Activated effector memory CD4-positive, alpha-beta T cell treated with Interleukin-2 at 50 U/mL for 16 hours (primary cell): ENCODE data around the gene KIF1A.
"Not testable (repeated sequence)": the region's sequence is repeated elsewhere in the genome, so short reads cannot be mapped to it uniquely, and the experiment has no call there.

ENCODE experiments used
- DNase-seq: peaks from one replicate; pipeline ENCODE4 v3.0.0-alpha.2; 2020

Gene KIF1A

DNA sequence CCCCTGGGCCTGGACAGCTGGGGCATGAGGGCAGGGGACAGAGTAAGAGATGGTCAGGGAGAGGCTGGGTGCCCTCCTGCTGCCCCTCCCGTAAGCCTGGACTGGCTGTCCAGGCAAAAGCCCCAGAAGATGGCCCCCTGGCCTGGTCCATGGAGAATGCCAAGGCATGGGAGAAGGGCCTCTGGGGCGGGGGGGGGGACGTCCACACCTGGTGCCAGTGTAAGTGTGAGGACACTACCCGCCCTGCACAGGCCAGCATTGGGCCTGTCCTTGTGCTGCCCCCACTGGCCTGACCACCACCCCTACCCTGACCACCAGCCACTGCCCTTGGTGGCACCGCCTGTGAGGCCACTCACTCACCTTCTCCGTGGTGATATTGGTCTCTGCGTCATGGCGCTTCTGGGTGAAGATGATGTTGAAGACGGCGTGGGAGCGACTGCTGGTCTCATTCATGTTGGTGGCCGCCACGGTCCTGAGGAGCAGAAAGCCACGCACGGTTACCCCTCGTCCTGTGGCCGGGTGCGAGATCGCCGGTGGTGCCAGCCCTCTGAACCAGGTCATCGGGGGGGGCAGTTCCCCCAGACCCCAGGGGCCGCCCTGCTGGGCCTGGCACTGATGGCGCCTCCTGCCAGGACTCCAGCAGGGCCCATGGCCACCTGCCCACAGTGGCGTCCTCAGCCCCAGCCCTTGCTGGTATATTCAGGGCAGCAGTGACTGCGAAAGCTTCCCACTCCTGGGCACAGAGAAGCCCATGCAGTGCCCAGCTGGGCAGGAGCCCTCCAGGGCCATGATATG is 35.2 kb downstream of the KIF1A start:
- no peak for DNase-seq

DNA sequence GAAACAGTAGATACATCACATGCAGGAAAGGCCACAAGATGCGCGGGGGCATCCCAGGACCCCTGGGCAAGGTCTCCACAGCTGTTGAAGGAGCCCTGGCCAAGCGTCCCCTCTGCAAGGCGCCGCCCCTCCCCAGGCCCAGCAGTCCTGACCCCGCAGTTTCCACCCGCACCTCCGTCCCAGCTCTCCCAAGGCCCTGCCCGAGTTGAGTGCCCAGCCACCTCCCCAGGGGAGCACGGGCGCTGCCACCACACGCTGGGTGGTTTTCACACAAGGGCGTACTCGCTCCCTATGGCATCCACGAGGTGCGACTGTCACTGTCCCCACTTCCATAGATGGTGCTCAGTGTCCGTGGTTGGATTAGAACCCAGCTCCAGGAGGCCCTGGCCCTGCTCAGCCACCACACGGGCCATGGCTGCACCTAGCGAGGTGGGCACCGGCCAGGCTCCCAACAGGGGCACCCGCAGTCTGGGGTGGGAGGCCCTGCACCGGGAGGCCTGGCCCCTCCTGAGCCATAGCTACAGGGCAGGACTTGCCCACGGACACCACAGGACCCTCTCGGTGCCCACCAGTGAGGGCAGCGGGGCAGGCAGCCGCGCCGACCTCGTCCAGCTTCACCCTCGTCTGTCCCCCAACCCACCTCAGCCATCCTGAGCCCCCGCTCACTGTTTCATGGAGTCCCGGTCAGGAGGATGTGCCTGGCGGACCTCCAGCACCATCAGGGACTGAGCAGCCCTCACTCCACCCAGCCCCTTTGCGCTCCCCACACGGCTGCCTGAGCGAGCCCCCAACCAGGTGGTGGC is 36.0 kb downstream of the KIF1A start:
- DNase-seq = no peak

DNA sequence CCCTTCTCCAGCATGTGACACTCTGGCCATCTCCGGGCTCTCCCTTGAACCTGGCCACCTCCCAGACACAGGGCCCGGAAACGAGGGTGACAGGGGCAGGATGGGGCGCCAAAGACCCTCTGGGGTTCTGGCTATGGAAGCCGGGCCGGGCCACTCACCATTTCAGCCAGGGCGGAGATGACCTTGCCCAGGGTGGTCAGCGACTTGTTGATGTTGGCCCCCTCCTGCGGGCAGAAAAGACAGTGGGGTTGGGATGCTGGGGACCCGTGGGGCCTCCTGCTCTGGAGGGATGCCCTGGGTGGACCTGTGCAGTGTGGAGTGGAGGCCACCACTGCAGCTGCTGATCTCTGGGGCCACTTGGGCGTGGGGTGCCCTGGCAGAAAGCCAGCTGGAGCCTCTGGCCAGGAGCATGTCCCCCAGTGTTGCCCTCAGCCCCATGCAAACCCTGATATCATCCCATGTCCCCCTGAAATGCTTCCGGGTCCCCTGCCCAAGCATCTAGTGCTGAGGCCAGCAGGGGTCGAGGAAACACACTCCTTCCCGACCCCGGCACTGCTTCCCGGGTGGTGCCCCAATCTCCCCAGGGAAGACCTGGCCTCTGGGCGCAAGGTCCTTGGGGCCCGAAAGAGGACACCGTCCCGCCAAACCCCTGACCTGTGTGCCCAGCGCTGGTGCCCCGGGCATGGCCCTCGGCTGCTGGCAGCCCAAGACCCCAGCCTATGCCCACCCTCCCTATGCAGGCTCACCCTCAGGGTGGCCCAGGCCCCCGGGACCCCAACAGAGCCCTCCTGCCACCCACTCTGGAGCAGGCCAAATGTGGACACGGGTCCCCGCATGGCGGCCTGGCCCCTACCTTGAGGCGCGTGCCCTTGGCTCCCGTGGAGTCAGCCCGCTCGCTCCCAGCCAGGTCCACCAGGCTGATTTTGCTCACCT is 36.9 kb downstream of the KIF1A start:
- no peak for DNase-seq

DNA sequence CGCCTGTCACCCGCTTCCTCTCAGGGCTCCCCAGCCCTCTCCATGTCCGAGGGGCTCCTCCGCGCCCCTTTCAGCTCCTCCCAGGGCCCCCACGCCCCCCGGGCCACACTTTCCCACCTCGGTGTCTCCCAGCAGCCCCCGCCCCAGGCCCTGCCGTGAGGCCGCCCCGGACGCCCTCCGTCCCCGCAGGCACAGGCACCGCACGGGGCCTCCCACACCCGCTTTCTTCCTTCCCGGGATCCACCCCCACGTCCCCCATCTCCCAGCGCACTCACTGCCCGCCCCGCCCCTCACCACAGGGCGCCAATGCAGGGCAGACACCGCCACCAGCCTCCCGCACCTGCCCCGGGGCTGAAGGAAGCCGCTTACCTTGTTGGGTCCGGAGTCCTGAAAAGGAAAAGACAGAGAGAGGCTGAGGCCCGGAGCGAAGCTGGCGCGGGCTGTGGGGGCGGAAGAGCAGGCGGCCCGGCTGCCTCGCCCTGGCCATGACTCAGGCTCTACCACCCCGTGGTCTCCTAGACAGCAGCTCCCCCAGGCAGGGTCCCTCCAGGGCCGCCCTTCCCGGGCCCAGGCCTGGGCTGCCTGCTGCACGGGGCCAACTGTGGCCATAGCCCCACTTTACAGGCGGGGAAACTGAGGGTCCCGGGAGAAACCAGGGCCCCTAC is 37.7 kb downstream of the KIF1A start:
- no peak for DNase-seq

DNA sequence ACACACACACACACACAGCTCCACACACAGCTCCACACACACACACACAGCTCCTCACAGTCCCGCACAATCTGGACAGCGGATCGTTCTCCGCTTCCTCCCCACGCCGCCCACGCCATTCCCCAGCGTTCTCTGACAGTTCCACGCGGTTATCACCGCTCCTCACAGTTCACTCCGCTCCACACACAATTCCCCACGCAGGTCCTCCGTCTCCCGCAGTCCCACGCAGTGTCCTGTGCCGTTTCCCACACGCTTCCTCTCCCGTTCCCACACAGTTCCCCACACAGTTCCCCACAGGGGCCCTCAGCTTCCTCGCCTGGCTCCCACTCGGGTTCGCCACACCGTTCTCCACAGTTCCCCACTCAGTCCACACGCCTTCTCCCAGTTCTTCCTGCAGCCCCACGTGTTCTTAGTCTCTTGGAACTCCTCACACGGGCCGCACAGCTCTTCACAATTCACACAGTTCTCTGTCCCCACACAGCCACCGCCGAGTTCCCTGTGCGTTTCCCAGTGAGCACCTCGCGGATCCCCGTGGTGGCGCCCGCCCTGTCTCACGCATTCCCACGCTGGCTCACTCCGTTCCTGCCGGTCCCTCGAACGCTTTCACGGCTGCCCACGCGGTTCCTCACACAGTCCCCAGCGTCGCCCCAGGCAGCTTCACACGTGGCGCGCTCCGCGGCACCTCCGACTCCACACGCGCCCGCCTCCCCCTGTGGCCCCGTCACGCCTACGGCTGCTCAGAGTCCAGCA is 38.4 kb downstream of the KIF1A start:
- DNase-seq = no peak

DNA sequence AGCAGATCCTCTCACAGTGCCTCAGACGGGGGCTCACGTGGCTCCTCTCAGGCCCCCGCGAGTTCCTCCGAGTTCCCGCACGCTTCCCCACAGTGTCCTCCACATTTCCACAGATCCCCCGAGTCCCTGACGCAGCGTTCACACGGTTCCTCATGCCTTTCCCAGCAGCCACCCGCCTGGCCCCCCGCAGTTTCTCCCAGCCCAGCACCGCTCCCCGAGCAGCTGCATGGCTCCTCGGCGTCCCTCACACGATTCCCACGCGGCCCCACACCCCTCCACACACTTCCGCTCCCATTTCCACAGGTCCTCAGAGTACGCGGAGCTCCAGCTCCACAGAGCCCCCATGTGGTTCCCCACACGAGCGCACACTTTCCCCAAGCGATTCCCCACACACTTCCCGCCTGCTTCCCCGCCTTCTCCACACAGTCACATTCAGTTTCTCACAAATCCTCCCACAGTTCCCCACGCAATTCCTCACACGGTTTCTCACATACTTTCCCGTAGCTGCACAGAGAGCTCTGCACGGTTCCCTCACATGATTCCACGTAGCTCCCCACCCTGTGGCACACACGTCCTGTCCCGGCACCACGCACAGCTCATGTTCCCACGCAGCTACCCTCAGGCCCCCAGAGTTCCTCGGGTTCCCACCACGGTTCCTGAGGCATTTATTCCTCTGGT is 39.9 kb downstream of the KIF1A start:
- DNase-seq = no peak

DNA sequence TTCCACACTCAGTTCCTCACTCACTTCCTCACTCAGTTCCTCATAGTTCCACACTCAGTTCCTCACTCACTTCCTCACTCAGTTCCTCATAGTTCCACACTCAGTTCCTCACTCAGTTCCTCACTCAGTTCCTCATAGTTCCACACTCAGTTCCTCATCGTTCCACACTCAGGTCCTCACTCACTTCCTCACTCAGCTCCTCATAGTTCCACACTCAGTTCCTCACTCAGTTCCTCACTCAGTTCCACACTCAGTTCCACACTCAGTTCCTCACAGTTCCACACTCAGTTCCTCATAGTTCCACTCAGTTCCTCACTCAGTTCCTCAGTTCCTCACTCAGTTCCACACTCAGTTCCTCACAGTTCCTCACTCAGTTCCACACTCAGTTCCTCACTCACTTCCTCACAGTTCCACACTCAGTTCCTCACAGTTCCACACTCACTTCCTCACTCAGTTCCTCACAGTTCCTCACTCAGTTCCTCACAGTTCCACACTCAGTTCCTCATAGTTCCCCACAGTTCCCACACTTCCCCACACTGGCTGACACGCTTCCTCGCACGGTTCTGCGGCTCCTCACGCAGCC is 40.7 kb downstream of the KIF1A start:
- DNase-seq = not testable (repeated sequence)

DNA sequence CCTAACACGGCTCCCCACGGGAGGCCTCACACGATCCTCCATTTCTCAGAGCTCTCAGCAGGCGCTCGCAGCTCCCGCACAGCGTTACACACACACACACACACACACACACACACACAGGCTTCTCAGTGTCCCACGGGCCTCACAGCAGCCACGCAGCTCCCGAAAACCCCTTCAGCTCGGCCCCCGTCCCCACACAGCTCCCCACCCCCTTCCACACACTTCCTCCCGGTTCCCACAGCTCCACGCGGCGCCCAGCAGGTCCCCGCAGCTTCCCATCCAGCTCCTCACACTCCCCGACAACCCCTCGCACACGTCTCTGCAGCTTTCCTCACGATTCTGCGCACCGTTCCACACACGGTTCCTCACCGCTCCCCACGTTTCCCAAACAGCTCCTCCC is 41.6 kb downstream of the KIF1A start:
- no peak for DNase-seq

DNA sequence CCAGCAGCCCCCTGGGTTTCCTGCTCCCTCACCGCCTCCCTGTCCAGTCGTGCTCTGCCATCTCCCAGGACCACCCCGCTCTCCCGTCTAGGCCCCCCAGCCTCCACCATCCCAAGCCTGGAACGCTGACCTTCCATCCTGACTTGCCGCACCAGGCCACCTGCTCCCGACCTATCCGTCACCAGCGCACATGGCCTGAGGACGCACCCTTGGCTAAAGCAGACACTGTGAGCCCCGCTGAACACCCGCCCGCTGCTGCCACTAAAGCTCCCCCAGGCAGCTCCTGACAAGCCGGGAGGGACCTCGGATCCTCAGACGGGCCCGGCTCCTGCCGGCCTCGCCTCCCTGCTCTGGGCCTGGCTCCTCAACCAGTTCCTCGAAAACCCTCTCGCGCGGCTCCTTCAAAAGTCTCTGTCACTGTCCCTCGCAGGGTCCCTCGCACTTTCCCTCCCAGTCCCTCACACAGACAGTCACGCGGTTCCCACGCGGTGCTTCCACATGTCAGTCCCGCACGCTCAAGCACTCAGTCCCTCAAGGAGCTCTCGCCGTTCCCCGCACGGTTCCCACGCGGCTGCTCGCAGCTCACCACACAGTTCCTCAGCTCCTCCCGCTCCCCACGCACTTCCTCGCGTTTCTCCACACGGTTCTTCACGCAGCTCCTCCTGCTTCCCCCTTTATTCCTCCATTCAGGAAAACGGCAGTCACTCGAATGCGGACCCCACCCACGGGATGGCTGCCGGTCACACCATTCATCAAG is 42.4 kb downstream of the KIF1A start:
- no peak for DNase-seq

DNA sequence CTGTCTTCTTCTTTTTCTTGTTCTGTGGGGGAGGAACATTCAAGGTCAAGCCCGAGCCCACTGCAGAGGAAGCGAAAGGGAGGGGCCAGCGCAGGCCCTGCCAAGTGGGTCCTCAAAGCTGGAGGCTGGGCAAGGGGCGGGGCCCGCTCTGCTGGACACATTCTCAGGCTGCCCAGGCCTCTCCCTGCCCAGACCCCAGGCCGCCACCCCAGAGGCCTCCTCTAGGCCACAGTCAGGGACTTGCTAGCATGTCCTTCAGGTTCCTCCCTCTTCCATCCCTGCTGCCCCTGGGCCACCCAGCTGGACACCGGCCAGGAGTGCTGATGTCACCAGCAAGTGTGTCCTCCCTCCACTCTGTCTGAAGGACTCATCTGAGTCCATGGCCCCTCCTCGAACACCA is 44.1 kb downstream of the KIF1A start:
- no peak for DNase-seq

DNA sequence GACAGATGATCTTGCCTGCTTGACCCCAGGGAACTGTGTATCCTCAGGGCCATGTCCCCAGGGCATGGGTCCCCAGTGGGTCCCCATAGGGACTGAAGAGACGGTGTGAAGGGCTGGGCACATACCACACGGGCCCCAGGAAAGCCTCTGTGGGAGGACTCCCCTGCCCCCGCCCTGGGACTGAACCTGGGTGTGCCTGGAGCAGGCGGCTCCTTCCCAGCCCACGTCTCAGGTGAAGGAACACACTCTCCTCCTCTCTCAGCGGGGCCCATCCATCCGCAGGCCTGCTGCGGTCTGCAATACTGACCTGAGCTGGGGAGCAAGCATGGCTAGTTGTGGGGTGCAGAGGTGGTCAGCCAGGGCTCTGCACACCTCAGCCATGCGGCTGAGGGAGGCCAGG is 45.2 kb downstream of the KIF1A start:
- no peak for DNase-seq

DNA sequence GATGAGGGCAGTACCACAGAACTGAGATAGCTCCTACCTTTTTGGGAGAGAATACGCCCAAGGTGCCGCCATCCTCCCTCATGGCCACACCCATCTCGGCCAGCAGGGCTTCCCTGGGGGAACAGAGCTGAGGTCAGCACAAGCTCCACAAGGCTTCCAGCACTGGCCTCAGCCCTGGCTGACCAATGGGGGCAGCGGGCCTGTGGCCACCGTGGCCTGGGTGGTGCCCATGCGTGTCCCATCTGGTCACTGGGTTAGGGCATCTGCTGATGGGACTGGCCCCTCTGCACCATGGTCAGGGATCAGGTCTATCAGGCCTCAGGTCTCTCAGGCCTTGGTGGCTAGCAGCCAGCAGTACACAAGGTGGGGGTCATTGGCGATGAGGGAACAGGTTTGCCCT is 50.9 kb downstream of the KIF1A start:
- DNase-seq = no peak

DNA sequence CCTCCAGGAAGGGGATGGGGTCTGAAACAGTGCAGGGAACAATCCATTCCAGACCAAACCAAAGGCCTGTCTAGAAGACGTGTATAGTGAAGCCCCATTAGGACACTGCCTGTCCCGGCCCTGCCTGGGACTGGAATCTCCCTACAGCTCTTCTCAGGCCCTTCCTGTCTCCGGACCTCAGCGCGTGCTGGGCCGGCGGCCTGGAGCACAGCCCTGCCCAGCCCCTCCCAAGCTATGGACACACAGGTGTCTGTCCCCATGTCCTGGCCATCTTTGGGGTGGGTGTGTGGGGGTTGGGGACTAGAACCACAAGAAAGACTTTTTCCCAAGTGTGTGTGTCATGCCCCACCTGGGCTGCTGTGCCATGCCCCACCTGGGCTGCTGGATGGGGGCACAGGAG is 51.8 kb downstream of the KIF1A start:
- no peak for DNase-seq

DNA sequence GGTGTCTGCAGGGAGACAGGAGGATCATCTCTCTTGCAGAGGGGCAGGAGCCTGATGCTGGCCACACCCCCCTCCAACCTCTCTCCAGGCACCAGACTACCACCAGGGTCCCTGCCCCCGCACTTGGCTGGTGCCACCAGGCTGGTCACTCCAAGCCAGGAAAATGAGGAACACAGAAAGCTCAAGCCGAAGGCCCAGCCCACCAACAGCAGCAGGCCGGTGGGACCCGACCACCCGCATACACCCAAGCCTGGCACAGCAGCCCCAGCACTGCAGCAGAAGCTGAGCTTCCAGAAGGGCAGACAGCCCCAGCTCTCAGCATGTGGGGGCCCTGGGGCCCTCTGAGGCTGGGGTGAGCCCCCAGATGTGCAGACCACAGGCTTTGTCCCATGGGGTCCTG is 52.7 kb downstream of the KIF1A start:
- DNase-seq = no peak

DNA sequence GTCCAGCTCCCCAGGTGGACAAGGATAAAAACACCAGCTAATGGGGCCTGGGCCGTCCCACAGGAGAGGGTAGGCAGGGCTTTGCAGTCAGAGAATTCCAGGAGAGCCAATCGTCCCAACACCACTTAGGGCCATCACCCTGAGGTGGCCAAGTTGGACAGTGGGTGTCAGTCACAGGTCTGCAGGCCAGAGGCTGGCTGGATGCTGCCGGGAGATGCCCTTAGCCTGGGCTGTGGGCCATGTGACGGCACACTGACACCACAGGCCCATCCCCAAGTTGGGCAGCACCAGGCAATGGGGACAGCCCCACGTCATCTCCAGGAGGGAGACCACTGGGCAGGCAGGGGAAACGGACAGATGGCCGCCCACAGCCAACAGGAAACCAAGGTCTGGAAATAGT is 53.9 kb downstream of the KIF1A start:
- DNase-seq = no peak

DNA sequence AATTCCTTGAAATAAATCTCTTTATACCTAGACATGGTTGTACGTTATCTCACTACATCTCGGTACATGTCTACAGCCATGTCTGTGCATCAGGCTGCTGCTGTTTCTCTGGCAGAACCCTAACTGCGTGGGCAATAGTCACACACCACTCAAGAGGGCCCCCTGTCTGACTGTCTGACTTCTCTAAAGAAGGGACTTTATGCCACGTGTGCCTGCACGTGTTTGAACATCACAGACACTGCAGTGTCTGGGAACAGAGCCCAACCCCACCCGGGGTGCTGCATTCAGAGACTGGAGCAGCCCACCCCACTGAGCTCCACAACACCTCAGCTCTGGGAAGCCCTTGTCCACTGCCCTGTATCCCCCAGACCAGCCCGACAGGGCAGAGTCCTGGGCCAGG is 55.0 kb downstream of the KIF1A start:
- DNase-seq = no peak

DNA sequence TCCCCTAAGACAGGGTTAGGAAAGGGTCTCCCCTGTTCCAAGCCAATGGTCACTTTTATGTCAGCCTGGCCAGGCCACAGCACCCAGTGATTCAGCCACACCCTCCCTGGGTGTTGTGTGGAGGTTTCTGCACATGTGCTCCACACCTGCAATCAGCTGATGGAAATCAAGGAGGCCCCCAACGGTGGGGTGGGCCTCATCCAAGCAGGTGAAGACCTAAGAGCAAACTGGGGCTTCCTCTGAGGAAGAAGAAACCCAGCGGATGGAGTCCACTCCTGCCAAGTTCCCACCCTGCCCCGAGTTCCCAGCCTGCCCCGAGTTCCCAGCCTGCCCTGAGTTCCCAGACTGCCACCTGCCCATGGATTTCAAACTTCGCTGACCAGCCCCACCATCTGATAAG is 55.4 kb downstream of the KIF1A start:
- DNase-seq = no peak

DNA sequence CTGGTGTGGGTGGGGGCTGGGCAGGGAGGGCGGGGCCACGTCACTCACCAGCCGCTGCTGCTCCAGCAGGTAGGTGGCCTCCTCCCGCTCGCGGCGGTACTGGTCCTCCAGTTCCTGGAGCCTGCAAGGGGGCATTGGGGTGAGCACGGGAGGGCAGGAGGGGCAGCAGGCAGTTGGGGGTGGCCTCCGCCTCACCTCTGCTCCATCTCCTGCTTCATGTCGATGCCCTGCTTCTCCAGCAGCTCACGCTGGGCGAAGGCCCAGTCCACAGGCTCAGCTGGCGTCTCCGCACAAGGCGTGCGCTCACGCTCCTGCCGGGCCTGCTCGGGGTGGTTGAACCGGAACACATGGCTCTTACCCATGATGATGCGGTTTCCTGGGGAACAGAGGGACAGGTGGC is 57.0 kb downstream of the KIF1A start:
- DNase-seq = no peak

DNA sequence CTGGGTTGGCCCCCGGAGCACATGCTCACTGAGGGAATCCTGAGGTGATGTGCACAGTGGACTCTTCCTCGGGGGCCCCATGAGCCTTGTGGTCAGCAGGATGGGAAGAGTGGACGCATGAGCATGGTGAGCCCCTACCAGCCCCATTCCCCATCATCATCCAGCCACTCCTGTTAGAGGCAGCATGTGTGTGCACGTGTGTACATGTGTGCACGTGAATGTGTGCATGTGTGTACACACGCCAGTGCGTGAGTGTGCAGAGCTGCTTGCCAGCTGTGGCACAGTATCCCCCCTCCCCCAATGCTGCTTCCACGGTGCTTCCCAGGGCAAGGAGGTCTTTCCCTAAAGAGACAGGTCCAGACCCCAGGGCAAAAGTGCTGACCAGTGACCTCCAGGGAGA is 57.8 kb downstream of the KIF1A start:
- DNase-seq = no peak

DNA sequence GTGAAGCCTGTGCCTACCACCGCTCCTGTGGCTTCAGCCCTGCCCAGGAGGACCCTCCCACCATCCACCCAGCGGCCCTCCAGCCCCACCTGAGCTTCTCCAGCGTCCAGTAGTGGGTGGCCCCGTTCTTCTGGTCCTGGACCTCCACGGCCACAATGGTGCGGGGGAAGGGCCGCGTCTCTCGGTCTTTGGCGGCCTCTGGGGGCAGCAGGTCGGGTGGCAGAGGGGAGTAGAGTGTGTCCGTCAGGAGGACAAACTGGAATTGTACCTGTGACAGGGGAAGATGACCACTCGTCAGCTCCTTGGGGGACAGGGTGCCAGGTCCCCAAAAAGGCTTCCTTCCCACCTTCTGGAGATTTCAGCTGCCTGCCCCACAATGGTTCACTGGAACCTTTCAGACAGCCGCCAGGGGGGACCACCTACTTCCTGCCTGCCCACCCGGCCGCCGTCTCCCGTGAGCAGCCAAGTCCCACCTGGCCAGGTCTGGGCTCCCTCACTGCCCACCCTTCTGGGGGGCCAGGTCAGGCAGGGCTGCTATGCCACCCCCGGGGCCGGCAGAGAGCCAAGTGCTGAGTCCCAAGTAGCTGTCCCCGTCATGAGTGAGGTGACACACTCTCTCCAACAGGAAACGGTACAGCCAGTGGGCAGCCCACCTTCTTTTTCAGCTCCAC is 59.3 kb downstream of the KIF1A start:
- DNase-seq = no peak
